ENCODE measurements around the gene SPTBN1.

SPTBN1 gene

DNA sequence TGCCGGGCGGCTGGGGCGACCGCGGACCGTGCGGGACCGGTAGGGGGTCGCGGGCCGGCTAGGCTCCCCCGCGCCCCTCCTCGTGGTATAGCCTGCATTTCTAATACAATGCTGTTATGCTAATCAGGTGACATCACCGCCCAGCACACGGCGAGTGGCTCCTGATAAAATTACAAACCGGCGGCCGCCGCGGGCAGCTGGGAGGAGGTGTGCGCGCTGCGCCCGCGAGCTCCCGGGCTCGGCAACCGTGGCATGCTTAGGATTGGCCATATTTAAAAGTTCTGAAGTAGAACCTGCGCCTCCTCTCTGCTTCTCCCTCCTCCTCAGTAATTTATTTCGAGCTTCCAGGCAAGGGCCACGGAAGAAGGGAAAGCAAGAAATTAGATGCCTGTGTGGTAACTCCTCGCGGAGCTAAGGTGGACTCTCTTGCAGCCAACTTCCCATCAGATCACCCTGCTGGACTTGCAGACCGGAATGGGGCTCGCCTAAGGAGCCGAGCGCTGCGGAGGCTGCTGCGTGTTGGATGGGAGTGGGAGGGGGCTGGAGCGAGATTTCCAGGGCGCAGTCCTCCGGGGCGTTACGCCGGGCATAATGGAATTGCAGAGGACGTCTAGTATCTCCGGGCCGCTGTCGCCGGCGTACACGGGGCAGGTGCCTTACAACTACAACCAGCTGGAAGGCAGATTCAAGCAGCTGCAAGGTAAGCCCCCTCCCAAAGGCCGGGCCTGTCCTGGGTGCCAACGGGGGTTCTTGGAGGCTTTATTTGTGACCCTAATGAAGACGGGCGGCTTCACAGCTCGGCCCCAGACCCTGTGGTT is 102.3 kb downstream of the SPTBN1 start:
- DNase-seq = peak; percentile 48

DNA sequence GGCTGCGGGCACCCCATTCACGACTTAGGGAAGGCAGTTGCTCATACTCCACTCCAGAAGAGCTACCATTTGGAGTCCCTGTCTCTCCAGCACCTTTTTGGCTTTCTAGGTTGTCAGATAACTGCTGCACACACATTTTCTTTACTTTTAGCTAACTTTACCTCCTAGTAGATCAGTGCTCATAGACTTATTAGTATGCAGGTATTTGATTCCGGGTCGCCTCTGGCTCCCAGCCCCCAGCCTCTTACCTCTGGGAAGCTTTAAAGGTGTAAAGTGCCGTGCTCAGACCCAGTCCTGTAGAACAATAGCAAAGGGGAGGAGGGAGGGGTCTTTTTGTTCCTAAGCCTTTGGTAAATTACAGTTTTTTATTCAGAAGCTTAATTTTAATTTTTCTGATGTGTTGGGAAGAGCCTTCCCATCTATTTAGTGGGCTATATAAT is 102.9 kb downstream of the SPTBN1 start:
- no peak for DNase-seq

DNA sequence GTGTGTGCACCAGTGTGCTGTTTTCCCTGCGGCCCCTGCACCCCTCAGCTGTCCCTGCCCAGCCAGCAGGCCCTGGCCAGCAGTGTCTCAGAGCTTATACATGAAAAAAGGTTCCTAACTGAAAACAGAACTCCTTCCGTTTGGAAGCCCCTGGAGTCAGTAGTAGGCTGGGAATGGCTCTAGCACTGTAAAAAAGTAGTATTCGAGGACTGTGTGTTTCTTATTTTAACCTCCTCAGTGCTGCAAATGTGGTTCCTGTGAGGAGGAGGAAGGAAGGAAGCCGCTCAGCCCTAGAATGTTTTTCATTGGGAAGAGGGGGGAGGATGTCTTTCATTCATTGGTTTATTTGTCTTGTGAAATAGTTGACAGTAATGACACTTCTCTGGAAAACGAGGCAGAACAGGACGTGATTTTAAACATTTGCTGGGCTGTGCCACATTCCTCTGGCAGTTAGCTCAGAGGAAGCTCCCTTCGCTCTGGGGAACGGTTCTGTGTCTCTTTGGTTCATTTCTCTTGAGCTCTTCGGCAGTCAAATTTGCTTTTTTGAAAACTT is 103.5 kb downstream of the SPTBN1 start:
- peak; percentile 18 for DNase-seq

DNA sequence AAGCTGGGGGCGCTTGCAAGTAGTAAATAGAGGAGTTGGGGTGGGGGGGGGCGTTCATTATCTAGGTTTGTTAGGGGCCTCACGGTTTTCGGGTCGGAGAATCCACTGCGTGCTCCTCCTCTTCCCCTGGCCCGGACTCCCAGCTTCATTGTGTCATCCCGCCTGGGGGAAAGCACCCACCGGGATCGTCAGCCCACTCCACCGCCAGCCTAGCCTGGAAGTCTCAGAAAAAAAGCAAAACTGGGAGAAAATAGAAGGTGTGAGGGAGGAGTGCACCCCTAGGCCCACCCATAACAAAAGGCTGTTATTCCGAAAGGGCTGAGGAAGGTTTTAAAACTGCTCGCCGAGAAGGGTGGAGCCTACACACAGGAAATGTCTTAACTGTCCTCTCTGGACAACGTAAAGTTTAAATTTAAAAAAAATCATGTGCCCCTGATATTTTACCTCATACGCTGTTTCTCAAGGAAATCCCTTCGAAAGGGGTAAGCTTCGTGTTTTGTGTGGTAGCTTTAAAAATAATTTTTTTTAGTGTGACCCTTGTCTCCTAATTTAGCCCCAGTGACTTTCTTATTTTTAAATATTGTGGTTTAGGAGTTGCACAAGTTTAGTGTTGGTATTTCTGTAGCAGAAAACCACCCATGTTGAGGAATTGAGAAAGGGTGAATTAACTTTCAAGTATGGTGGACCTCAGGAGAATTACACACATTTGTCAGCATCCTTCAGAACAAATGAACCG is 104.2 kb downstream of the SPTBN1 start:
- DNase-seq = peak; percentile 36

- DNase-seq = no peak
These were observed 104.9 kb downstream of the SPTBN1 start for GRCh38 chr2:54561010-54561409.

DNA sequence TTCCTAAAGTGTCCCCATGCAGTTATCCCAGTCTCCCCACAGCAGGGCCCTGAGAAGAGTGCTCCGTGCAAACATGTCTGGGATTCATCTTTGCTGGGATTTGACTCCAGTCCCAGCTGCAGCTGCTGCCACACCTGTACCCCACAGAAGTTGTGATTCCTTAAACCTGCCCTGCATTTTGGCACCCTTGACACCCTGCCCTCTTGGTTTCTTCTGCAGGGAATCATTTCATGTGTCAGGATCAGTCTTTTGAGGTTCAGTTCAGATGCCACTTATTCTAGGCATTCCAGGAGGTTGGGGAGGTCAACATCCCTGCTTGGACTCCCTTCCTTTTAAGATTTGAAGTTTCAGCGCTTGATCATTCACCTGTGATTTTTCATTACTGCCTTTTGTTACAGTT is 108.3 kb downstream of the SPTBN1 start:
- no peak for DNase-seq

GRCh38 chr2:54565551-54565950 is 109.4 kb downstream of the SPTBN1 start:
- DNase-seq = no peak

DNA sequence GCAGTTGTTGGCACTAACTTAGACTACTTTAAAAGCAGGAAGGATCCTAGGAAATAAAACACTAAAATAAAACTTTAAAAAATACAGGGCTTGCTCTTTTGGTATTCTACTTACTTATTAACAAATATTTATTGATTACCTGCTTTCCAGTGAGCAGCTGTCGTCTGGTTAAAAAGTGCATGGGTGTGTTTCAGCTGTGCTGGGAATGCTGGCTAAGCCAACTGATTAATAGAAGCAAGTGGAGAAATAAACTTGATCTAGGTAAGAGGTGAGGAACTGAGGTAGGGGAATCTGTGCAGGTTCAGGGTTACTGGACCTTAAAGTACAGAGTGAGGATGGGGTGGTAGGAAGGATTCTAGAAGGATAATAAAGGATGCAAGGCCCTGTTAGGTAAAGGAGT is 110.8 kb downstream of the SPTBN1 start:
- DNase-seq = no peak

DNA sequence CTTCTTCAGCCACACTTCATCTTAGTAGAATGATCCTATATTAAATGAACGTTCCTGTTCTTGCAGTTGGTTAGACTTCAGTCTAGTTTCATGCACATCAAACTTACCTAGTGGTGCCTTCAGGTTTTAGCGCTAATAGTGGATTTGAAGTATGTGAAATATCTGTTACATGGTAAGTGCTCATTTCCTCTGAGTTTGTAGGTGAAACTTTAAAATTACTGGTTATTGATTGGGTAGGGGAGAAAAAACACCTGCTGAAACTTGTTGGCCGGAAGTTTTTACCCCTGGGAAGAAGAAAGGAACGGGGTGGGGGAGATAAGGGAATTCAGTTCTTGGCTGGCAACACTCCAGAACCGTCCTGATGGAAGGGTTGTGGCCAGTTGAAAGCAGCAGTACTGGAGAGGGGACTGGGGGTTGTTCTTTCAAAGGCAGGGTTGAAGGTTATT is 112.8 kb downstream of the SPTBN1 start:
- DNase-seq = no peak

- no peak for DNase-seq
These were observed 113.7 kb downstream of the SPTBN1 start for GRCh38 chr2:54569745-54570301.

DNA sequence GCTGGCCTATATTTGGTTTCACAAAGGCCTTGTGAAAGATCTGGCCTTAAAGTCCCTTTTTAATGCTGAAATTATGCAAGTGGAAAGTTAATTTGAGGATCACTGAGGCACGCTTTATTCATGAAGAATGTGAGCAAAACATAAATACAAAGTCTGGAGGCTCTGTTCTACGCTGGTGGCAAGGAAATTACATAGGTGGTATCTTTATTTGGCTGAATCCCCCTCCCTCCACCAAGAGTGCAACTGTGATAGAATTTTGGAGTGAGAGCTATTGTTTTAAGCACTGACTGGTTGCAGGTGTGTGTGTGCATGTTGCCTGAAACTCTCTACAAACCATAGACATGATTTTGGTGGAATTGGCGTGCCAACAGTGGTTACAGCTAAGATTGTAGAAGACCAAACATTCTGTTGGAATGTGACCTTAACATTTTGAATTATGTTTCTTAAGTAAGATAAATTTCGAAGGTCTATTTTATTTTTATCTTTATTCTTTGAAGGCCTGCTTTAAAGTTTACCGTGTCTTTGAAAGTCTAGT is 114.3 kb downstream of the SPTBN1 start:
- DNase-seq = no peak

DNA sequence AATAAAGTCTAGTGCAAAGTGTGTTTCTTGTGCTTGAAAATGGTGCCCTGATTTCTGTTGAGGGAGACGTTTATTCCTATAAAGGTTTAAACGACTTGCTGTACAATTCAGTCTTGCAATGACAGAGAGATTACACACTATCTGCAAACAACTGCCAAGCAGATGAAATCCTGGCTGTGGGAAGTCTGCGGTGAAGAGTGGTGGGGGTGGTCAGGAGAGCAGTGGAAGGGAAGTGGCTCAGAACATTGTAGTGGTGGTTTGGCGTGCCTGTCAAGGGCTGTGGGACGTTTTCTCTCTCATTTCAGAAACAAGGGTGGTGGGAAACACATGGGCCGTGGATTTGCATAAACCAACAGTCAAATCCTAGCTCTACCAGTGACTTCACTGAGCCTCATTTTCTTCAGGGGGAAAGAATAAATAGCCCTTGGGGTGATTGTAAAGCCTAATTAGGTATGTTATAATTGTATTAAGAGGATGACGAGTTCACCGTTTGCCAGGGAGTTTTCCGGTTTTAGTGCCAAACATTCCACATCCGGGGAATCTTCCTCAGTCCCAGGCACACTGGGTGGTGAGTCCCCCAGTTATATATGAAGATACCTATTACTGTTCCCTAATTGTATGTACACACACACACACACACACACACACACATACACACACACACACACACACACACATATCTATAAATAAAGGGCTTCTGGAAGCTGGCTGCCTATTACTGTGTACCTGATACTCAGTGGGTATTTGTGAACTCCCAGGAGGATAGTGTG is 115.0 kb downstream of the SPTBN1 start:
- no peak for DNase-seq

DNA sequence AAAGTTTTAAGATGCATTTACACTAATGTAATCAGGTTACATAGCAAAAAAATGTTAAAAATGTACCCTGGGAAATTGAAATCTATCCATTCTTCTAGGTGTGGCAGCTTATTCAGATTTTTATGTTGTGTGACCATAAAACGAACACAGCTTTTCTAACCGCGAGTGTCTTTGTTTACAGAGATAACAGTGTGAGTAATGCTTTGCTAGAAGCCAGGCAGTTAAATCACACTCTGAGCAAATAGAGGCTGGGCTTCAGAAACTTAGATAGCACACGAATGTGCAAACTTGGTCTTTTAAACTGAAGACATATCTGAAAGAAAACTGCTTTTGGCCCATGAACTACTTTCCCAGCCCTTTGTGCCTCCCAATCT is 116.1 kb downstream of the SPTBN1 start:
- no peak for DNase-seq

GRCh38 chr2:54572636-54573536 is 116.8 kb downstream of the SPTBN1 start:
- no peak for DNase-seq

GRCh38 chr2:54573537-54573919 is 117.4 kb downstream of the SPTBN1 start:
- no peak for DNase-seq

DNA sequence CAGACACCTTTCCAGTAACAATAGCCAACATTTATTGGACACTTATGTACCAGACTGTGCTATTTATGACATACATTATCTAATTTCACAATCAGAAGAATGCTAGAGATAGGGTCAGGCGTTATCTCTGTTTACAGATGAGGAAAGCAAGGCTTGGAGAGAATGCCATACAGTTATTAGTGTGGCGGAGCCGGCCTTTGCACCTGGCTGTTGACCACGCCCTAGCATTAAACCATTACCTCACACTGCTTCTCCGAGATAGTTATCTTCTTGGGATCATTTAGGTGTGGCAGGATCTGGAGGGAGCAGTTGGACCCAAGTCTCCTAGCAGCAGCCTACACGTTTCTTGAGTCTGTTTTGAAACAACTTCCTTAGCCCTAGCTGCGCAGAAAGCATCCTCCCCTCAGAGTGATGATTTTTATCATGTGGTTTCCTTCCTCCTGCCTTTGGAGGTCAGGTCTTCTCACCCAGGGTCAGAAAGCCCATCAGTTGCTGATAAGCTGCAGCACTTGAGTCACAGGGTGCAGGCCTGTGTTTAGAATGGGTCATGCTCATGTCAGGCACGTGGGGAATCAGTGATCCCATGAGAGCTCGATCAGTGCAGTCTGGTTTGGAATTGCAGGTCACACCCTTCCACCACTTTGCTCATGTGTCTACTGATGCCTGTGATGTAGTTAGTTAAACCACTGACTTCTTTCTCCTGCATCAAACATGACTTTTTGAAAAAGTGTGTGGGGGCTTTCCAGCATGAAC is 118.2 kb downstream of the SPTBN1 start:
- peak; percentile 28 for DNase-seq

DNA sequence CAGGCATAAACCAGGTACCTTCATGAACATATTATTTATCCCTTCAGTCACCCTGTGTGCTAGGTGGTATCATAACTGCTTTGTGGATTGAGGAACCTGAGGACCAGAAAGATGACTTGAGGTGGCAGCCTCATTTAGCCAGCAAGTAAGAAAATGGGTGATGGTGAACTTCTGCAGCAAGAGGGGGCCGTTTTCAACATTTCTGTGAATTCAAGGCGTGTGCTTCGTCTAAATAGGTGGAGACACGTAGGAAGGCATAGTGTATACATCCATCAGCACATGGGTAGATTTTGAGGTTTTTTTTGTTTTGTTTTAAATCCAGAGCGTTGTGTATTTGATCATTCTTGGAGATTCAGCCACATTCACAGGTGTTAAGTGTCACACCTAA is 118.7 kb downstream of the SPTBN1 start:
- no peak for DNase-seq

DNA sequence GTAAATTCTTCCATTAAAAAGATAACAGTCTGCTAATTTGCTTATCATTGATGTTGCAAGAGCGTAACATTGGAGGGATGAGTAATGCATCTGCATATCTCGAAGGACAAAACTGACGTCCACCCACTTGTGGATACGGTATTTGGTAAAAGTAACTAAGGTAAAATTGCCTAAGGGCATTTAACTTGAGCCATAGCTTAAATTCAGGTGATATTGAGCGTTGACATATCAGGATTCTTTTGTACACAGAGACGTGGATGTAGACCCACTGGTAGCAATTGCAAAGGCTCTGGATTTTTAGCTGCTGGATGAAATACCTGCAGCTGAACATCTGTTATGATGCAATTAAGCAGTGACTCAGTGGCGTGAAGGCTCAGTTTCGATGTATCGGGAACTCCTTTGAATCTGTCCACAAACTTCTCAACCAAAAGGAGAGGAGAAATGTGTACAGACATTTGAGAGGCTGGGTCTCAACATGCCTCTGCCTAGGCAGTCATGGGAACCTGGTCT is 119.3 kb downstream of the SPTBN1 start:
- no peak for DNase-seq

- no peak for DNase-seq
These were observed 120.9 kb downstream of the SPTBN1 start for GRCh38 chr2:54577035-54577434.

DNA sequence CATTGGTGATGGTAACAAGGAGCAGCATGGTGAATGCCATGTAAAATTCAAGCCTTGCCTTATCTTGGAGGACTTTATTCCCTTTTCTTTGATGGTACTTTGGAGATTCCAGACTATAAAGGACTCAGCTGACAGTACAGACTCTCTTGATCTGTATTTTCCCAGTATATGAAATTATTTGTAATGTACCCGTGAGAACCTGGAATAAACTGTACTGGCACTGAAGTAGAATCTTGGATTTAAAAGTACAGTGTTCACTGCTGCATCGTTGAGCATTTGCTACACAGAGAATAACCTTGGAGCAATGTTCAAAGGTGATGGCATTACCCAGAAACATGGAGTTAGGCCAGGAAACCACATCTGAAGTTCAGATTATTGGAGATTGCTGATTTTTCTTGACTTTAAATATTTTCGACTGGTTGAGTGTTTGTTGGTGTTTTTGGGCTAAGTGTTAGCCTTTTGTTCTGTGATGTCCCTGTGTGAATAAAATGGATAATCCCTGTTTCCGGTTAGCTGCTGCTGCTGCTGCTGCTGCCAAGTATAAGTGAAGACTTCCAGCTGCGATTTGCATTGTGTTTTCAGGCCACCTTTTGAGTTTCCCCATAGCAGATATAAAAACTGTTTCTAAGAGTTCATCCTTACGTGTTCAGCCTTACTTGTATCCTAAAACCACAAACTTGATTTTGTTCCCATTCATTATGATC is 122.0 kb downstream of the SPTBN1 start:
- DNase-seq = no peak

All from KG1 (cell line).